Measurements from ENCODE around the gene BBS1.

- TF ChIP-seq CTCF (conservative IDR thresholded peaks at IDR 0.05; ENCODE audit: low read length) (no peak), EZH2phosphoT487 (IDR thresholded peaks at IDR 0.05; ENCODE audit: borderline replicate concordance) (no peak)
Observed at GRCh38 chr11:66494935-66495334, 15.5 kb upstream of the BBS1 start.
